SH-SY5Y (cell line): ENCODE data around the gene CCS.

ENCODE experiments used
- GATA2 ChIP-seq: IDR thresholded peaks from 2 replicates; pipeline ENCODE4 v1.6.1; 2011; ENCODE audit warnings: mild to moderate bottlenecking, low read depth, low read length
- GATA3 ChIP-seq: IDR thresholded peaks from 2 replicates; pipeline ENCODE4 v1.6.1; 2011; ENCODE audit warnings: low read depth, mild to moderate bottlenecking, low read length, moderate library complexity

DNA sequence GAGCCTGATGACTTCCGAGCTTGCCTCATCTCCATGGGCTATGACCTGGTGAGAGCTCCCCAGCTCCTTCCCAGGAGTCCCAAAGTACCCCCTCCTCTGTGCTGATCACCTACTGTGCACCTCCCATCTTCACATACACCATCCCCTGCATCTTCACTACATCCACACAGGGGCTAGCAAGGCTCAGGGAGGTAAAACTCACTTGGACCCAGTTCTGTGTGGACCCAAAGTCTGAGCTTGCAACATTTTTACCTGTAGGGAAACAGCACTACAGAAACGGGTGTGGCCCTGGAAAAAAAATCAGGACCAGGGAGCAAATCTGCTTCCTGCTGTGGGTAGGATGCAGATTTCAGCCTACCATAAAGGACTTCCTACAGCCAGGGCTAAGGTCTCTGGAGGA is 30.7 kb upstream of the CCS start:
- no peak for TF ChIP-seq GATA2
- TF ChIP-seq GATA3: no peak
